H9 (cell line): ENCODE data around the gene CELF3. TPM values are rescaled to one million over a fixed set of nuclear protein-coding genes. Genes with fewer than 3 reads are reported as not detected.

Experiments
- DNase-seq: peaks from one replicate; pipeline ENCODE4 v3.0.0-alpha.2; 2017
- H2AFZ ChIP-seq: one replicate; pipeline ENCODE4 v1.6.1; 2013; ENCODE audit warnings: mild to moderate bottlenecking, low read length, control low read depth, moderate library complexity
- H2AK5ac ChIP-seq: 2 replicates; pipeline ENCODE4 v1.6.1; 2013; ENCODE audit warnings: low read length, control low read depth, mixed read lengths; ENCODE audit not compliant: insufficient read length
- H2BK120ac ChIP-seq: one replicate; pipeline ENCODE4 v1.6.1; 2013; ENCODE audit warnings: low read depth, mild to moderate bottlenecking, low read length, control low read depth, inconsistent platforms; ENCODE audit not compliant: poor library complexity, severe bottlenecking
- H2BK12ac ChIP-seq: 2 replicates; pipeline ENCODE4 v1.6.1; 2013; ENCODE audit warnings: low read length, control low read depth, mixed read lengths, low read depth; ENCODE audit not compliant: insufficient read length
- H2BK15ac ChIP-seq: 2 replicates; pipeline ENCODE4 v1.6.1; 2013; ENCODE audit warnings: low read depth, low read length, control low read depth
- H2BK20ac ChIP-seq: one replicate; pipeline ENCODE4 v1.6.1; 2013; ENCODE audit warnings: low read depth, mild to moderate bottlenecking, low read length, control low read depth, inconsistent platforms; ENCODE audit not compliant: poor library complexity, severe bottlenecking
- H2BK5ac ChIP-seq: 2 replicates; pipeline ENCODE4 v1.6.1; 2013; ENCODE audit warnings: low read length, control low read depth, mixed read lengths; ENCODE audit not compliant: insufficient read length
- H3K14ac ChIP-seq: 2 replicates; pipeline ENCODE4 v1.6.1; 2013; ENCODE audit warnings: low read length, control low read depth; ENCODE audit not compliant: insufficient read depth
- H3K18ac ChIP-seq: 2 replicates; pipeline ENCODE4 v1.6.1; 2013; ENCODE audit warnings: low read depth, mild to moderate bottlenecking, mixed read lengths, low read length, control low read depth; ENCODE audit not compliant: insufficient read length
- H3K23ac ChIP-seq: 2 replicates; pipeline ENCODE4 v1.6.1; 2013; ENCODE audit warnings: low read length, control low read depth, mixed read lengths, low read depth; ENCODE audit not compliant: insufficient read length
- H3K23me2 ChIP-seq: 2 replicates; pipeline ENCODE4 v1.6.1; 2013; ENCODE audit warnings: low read depth, mild to moderate bottlenecking, mixed read lengths, low read length, control low read depth; ENCODE audit not compliant: insufficient read length, poor library complexity, severe bottlenecking
- H3K27ac ChIP-seq: 2 replicates; pipeline ENCODE4 v1.5.1; 2013; ENCODE audit warnings: low read length, control low read depth, mixed read lengths, low read depth; ENCODE audit not compliant: insufficient read length
- H3K27me3 ChIP-seq: 2 replicates; pipeline ENCODE4 v1.6.1; 2013; ENCODE audit warnings: low read length, control low read depth, inconsistent platforms; ENCODE audit not compliant: insufficient read depth
- H3K4ac ChIP-seq: 2 replicates; pipeline ENCODE4 v1.6.1; 2013; ENCODE audit warnings: low read depth, mild to moderate bottlenecking, control low read depth, inconsistent platforms, low read length, moderate library complexity
- H3K4me1 ChIP-seq: 2 replicates; pipeline ENCODE4 v1.6.1; 2013; ENCODE audit warnings: low read length, control low read depth, inconsistent platforms; ENCODE audit not compliant: insufficient read depth
- H3K4me2 ChIP-seq: 2 replicates; pipeline ENCODE4 v1.6.1; 2013; ENCODE audit warnings: low read length, control low read depth, mixed read lengths; ENCODE audit not compliant: insufficient read length, insufficient read depth
- H3K56ac ChIP-seq: 2 replicates; pipeline ENCODE4 v1.6.1; 2013; ENCODE audit warnings: low read depth, mild to moderate bottlenecking, mixed read lengths, low read length, control low read depth; ENCODE audit not compliant: insufficient read length
- H3K79me1 ChIP-seq: 2 replicates; pipeline ENCODE4 v1.6.1; 2013; ENCODE audit warnings: low read depth, mild to moderate bottlenecking, moderate library complexity, low read length, control low read depth, inconsistent platforms; ENCODE audit not compliant: insufficient read depth, poor library complexity, severe bottlenecking
- H3K79me2 ChIP-seq: 2 replicates; pipeline ENCODE4 v1.6.1; 2013; ENCODE audit warnings: low read length, control low read depth, inconsistent platforms; ENCODE audit not compliant: insufficient read depth
- H3K9ac ChIP-seq: 2 replicates; pipeline ENCODE4 v1.6.1; 2013; ENCODE audit warnings: low read length, control low read depth, mixed read lengths; ENCODE audit not compliant: insufficient read length; ENCODE audit errors: extremely low read depth
- H3K9me3 ChIP-seq: one replicate; pipeline ENCODE4 v1.6.1; 2013; ENCODE audit warnings: low read depth, low read length, inconsistent platforms; ENCODE audit not compliant: control insufficient read depth
- H3T11ph ChIP-seq: one replicate; pipeline ENCODE4 v1.6.1; 2013; ENCODE audit warnings: mild to moderate bottlenecking, low read length, control low read depth, inconsistent platforms
- H4K20me1 ChIP-seq: one replicate; pipeline ENCODE4 v1.6.1; 2013; ENCODE audit not compliant: control insufficient read depth, insufficient read length, insufficient read depth
- H4K5ac ChIP-seq: 2 replicates; pipeline ENCODE4 v1.6.1; 2013; ENCODE audit warnings: low read depth, mild to moderate bottlenecking, mixed read lengths, low read length, control low read depth; ENCODE audit not compliant: insufficient read length
- H4K8ac ChIP-seq: replicated peaks from 2 replicates; pipeline ENCODE4 v1.6.1; 2013; ENCODE audit warnings: low read length, control low read depth, mixed read lengths, low read depth; ENCODE audit not compliant: insufficient read length
- H4K91ac ChIP-seq: 2 replicates; pipeline ENCODE4 v1.6.1; 2013; ENCODE audit warnings: low read depth, mild to moderate bottlenecking, moderate library complexity, mixed read lengths, low read length, control low read depth; ENCODE audit not compliant: insufficient read length
- H3K27ac Mint-ChIP-seq, 3 experiments: 2 replicates in 2 of 3; 3 replicates in 1 of 3; pipeline ENCODE4 v1.8.0; 2020 to 2021; ENCODE audit warnings: mixed read lengths in 3 of 3, mild to moderate bottlenecking in 1 of 3, moderate library complexity in 1 of 3
- H3K27me3 Mint-ChIP-seq: 2 replicates; pipeline ENCODE4 v1.8.0; 2021; ENCODE audit warnings: low read depth, mild to moderate bottlenecking, moderate library complexity, mixed read lengths
- H3K36me3 Mint-ChIP-seq, 3 experiments: 2 replicates in 2 of 3; 3 replicates in 1 of 3; pipeline ENCODE4 v1.8.0; 2020 to 2021; ENCODE audit warnings: low read depth in 3 of 3, mixed read lengths in 3 of 3; ENCODE audit not compliant: insufficient read depth in 1 of 3
- H3K4me1 Mint-ChIP-seq, 2 experiments: 2 replicates each; pipeline ENCODE4 v1.8.0; 2020; ENCODE audit warnings: mixed read lengths in 2 of 2
- H3K4me3 Mint-ChIP-seq, 2 experiments: 2 replicates in 1 of 2; 3 replicates in 1 of 2; pipeline ENCODE4 v1.8.0; 2020 to 2021; ENCODE audit warnings: mild to moderate bottlenecking in 2 of 2, mixed read lengths in 2 of 2, moderate library complexity in 1 of 2
- H3K9me3 Mint-ChIP-seq, 2 experiments: 2 replicates in 1 of 2; 3 replicates in 1 of 2; pipeline ENCODE4 v1.8.0; 2020; ENCODE audit warnings: mild to moderate bottlenecking in 2 of 2, mixed read lengths in 2 of 2, moderate library complexity in 1 of 2
- CTCF ChIP-seq: fragments of 200-600 bp; sonication (generic); conservative IDR thresholded peaks from 3 replicates; pipeline ENCODE4 v1.8.0; 2021; ENCODE audit warnings: antibody characterized with exemption, mild to moderate bottlenecking
- WGBS: extraction: QIAGEN DNeasy Blood & Tissue Kit; methylation state at CpG from one replicate; pipeline ENCODE4 v1.1.7; 2013; ENCODE audit warnings: missing lambda C conversion rate, low lambda C conversion rate, mixed read lengths; ENCODE audit not compliant: insufficient read length; ENCODE audit errors: extremely low coverage; 5-methylcytosine and 5-hydroxymethylcytosine counted together
- total RNA-seq: library from RNA; stranded (reverse); gene quantifications from 2 replicates; pipeline ENCODE4 v1.2.1, GENCODE V29; 2021

CELF3 gene
- total RNA-seq, 1 experiment from 2014 or later: 0.90 TPM

GRCh38 chr1:151706464-151707415 lies 9.9 kb downstream of the CELF3 start:
- Mint-ChIP-seq H3K4me3 (no peak overlapping the region), H3K9me3 (no peaks in the 10 kb centered on the region), H3K36me3 (no peaks in the 10 kb centered on the region; a peak in 1 of 7 replicates), H3K27me3 (no peaks in the 10 kb centered on the region), H3K4me1 (peaks cover 9 to 23% of the 10 kb centered on the region in 2 experiments), H3K27ac (no peak overlapping the region; a peak in 1 of 7 replicates)
- H2BK15ac ChIP-seq: no peak overlapping the region
- H3K79me1 ChIP-seq: no peaks in the 10 kb centered on the region
- H3K4ac ChIP-seq: no peak overlapping the region
- H3K56ac ChIP-seq: no peak overlapping the region
- no peak overlapping the region for H2BK20ac ChIP-seq
- no peaks in the 10 kb centered on the region for H3K79me2 ChIP-seq
- H4K8ac ChIP-seq: no peak overlapping the region
- H3K4me1 ChIP-seq: no peaks in the 10 kb centered on the region
- no CpG with 5 or more reads among the region's 21 CpGs for WGBS
- no peak overlapping the region for H3K23ac ChIP-seq
- no peak overlapping the region for H3K4me2 ChIP-seq
- H2AFZ ChIP-seq: no peak overlapping the region
- H2BK120ac ChIP-seq: no peak overlapping the region
- H3K27me3 ChIP-seq: no peaks in the 10 kb centered on the region
- no peak overlapping the region for H2BK12ac ChIP-seq
- H4K91ac ChIP-seq: no peak overlapping the region
- no peak overlapping the region for H3K27ac ChIP-seq
- no peak overlapping the region for H2AK5ac ChIP-seq
- H4K20me1 ChIP-seq: no peaks in the 10 kb centered on the region
- H3K14ac ChIP-seq: no peak overlapping the region; the same call in 1 of the 2 replicates
- no peak overlapping the region for H2BK5ac ChIP-seq
- no peak overlapping the region for H4K5ac ChIP-seq
- H3K9ac ChIP-seq: no peak overlapping the region
- H3K9me3 ChIP-seq: no peaks in the 10 kb centered on the region
- no peaks in the 10 kb centered on the region for H3K23me2 ChIP-seq
- no peak overlapping the region for H3T11ph ChIP-seq
- no peak for DNase-seq
- TF ChIP-seq CTCF: no peak
- no peak overlapping the region for H3K18ac ChIP-seq
